HepG2 (cell line): ENCODE results near the gene ATP2C2. TPM values are rescaled to one million over a fixed set of nuclear protein-coding genes. Genes with fewer than 3 reads are reported as not detected.

Experiments
- ATAC-seq: fragments of 200-7000 bp; cut with Tn5 transposase; 3 replicates; pipeline ENCODE4 v1.9.1; 2020; ENCODE audit warnings: mild to moderate bottlenecking, moderate library complexity
- BruUV-seq: library from RNA; stranded (reverse); fragments of 400-500 nt; replicated peaks from 2 replicates; lab custom pipeline; 2021; lab: Mats Ljungman, UMichigan
- CTCF ChIA-PET: fragments of 300-600 bp; formaldehyde crosslinking; extraction: SDS; loops from one replicate; lab custom pipeline; 2021; ENCODE audit warnings: low total read pairs, inconsistent platforms, low intra/inter-chr PET ratio; lab: Yijun Ruan, JAX
- POLR2A ChIA-PET: fragments of 350-600 bp; sonication (Branson Sonifier 250); formaldehyde crosslinking; loops from one replicate; lab custom pipeline; 2020; ENCODE audit warnings: antibody characterized with exemption, inconsistent platforms; lab: Yijun Ruan, JAX
- DNase-seq: peaks from one replicate; pipeline ENCODE4 v3.0.0-alpha.2; 2015; ENCODE audit warnings: low spot score
- FAIRE-seq: peaks from 3 replicates; lab custom pipeline; 2011; peaks lifted over from hg19 to GRCh38; lab: Jason Lieb, UNC
- H2AFZ ChIP-seq: one replicate; pipeline ENCODE4 v1.6.1; 2011; ENCODE audit warnings: low read length, inconsistent platforms
- H3K27ac ChIP-seq: fragments of 300-600 bp; 3 replicates; pipeline ENCODE4 v1.8.0; 2011; ENCODE audit warnings: mixed run types, mild to moderate bottlenecking, mixed read lengths, low read length, inconsistent platforms; ENCODE audit not compliant: insufficient read depth; ENCODE audit errors: extremely low read length
- H3K27me3 ChIP-seq, 2 experiments: fragments of 200-600 bp in 1 of 2; 2 replicates in 1 of 2; 3 replicates in 1 of 2; pipeline versions ENCODE4 v1.6.0 to v1.8.0; 2011; ENCODE audit warnings: low read length in 2 of 2, mild to moderate bottlenecking in 2 of 2, moderate library complexity in 2 of 2, inconsistent platforms in 1 of 2; ENCODE audit not compliant: insufficient read depth in 2 of 2, control insufficient read depth in 1 of 2
- H3K36me3 ChIP-seq, 2 experiments: fragments of 200-600 bp in 1 of 2; replicated peaks in 1 of 2; 2 replicates in 1 of 2; 3 replicates in 1 of 2; pipeline versions ENCODE4 v1.5.1 to v1.8.0; 2011; ENCODE audit warnings: low read length in 2 of 2, inconsistent platforms in 1 of 2; ENCODE audit not compliant: insufficient read depth in 2 of 2, control insufficient read depth in 1 of 2
- H3K4me1 ChIP-seq: 2 replicates; pipeline ENCODE4 v1.5.1; 2012; ENCODE audit warnings: low read length, inconsistent platforms; ENCODE audit not compliant: insufficient read depth
- H3K4me2 ChIP-seq: 2 replicates; pipeline ENCODE4 v1.6.0; 2011; ENCODE audit warnings: low read depth, low read length, inconsistent platforms
- H3K4me3 ChIP-seq, 3 experiments: fragments of 200-600 bp in 1 of 3; sonication (generic), shearing (Covaris generic) in 1 of 3; replicated peaks in 1 of 3; 2 replicates each; pipeline ENCODE4 v1.5.1; 2011 to 2016; ENCODE audit warnings: low read length in 3 of 3, inconsistent platforms in 2 of 3, low read depth in 2 of 3, mild to moderate bottlenecking in 2 of 3, control low read depth in 1 of 3, mixed read lengths in 1 of 3; ENCODE audit not compliant: insufficient read depth in 1 of 3
- H3K79me2 ChIP-seq: one replicate; pipeline ENCODE4 v1.6.1; 2011; ENCODE audit warnings: low read length, inconsistent platforms; ENCODE audit not compliant: insufficient read depth
- H3K9ac ChIP-seq: 2 replicates; pipeline ENCODE4 v1.6.0; 2011; ENCODE audit warnings: mild to moderate bottlenecking, low read depth, low read length, inconsistent platforms; ENCODE audit not compliant: insufficient read depth
- H3K9me3 ChIP-seq: 2 replicates; pipeline ENCODE4 v1.5.1; 2012; ENCODE audit warnings: mild to moderate bottlenecking, low read length
- H4K20me1 ChIP-seq: 2 replicates; pipeline ENCODE4 v1.6.0; 2011; ENCODE audit warnings: inconsistent platforms, mild to moderate bottlenecking, low read length, moderate library complexity; ENCODE audit not compliant: insufficient read depth
- FOXO4 ChIP-seq: sonication (generic); formaldehyde crosslinking; conservative IDR thresholded peaks from 2 replicates; pipeline ENCODE4 v1.8.1; 2023; ENCODE audit warnings: missing genetic modification reagents
- ZNF674 ChIP-seq: sonication (generic); formaldehyde crosslinking; IDR thresholded peaks from 2 replicates; pipeline ENCODE4 v1.5.0; 2020; ENCODE audit warnings: low read depth, mild to moderate bottlenecking, missing genetic modification reagents
- WGBS: methylation state at CpG from one replicate; pipeline ENCODE4 v1.1.6; 2017; ENCODE audit warnings: low lambda C conversion rate; 5-methylcytosine and 5-hydroxymethylcytosine counted together
- in situ Hi-C: cut with HindIII; loops from 2 replicates; pipeline ENCODE4 v1.10.0; 2017; ENCODE audit warnings: low pct_unique_long_range_greater_than_20kb; ENCODE audit not compliant: extremely low pct_ligation_motif_present
- intact Hi-C: fragments of 100-400 bp; cut with micrococcal nuclease; formaldehyde crosslinking; loops from one replicate; pipeline ENCODE4 v1.10.0; 2022; ENCODE audit not compliant: unreplicated experiment
- polyA plus RNA-seq, 8 experiments: library from polyadenylated mRNA; depleted of rRNA in 3 of 8; stranded (reverse) in 7 of 8; unstranded in 1 of 8; fragments of >200 nt; fragmentation: Illumina TruSeq in 4 of 8; extraction: Trizol in 4 of 8; gene quantifications; 2 replicates each; pipeline versions ENCODE4 v1.2.1 to v1.2.3, GENCODE V29; 2011 to 2016; ENCODE audit warnings: low read depth in 4 of 8, missing spikeins in 1 of 8, mixed read lengths in 1 of 8; ENCODE audit not compliant: insufficient read depth in 1 of 8
- total RNA-seq, 5 experiments: library from RNA; depleted of rRNA; stranded (reverse); fragments of >200 nt; fragmentation: Illumina TruSeq; extraction: Trizol; gene quantifications; 2 replicates each; pipeline ENCODE4 v1.2.3, GENCODE V29; 2016; ENCODE audit warnings: low read depth in 1 of 5
- TF ChIP-seq, protein P1 (sequence below): fragments of 450-650 bp; IDR thresholded peaks from 2 replicates; pipeline ENCODE4 v1.6.1; 2016
- TF ChIP-seq, protein P2 (sequence below): sonication (generic); formaldehyde crosslinking; IDR thresholded peaks from 2 replicates; pipeline ENCODE4 v1.4.0; 2020; ENCODE audit warnings: missing genetic modification reagents, mild to moderate bottlenecking, borderline replicate concordance

The ATP2C2 gene
- total and polyA plus RNA-seq, 2 of the 13 experiments (the other 11 are each of a cell fraction or from before 2014, with no cell fraction given) = 0.07 TPM; not detected in 1

DNA sequence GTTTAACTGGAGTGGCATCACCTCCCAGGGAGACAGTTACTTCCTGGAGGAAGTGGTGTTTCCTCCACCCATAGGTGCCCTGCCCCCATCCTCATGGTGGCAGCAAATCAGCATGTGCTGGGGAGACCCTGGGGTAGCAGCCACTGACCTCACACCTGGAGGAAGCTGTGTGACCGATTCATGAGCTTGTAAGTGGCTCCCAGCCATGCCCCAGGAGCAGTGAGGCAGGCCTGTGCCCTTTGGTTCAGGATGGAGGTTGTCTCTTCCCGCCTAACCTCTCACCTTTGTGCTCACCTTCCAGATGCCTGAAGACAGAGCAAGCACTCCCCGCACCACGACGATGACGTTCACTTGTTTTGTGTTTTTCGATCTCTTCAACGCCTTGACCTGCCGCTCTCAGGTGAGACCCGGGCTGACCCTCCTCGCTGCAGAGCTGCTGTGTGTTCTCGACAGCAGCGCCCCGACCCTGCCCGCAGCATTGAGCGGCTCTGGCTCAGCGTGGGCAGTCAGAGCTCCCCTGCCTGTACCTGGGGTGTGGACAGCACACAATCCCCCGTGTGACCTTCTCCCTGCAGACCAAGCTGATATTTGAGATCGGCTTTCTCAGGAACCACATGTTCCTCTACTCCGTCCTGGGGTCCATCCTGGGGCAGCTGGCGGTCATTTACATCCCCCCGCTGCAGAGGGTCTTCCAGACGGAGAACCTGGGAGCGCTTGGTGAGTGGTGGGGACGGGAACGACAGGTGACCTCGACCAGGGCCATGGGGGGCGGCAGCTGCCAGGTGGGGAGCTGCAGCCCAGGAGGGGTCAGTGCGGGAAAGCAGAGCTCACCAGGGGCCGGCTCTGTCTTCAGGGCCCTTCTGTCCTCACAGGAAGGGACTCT, 93.3 kb downstream of the ATP2C2 start:
- ChIA-PET POLR2A (no interaction called here), CTCF (no interaction called here)
- ATAC-seq (no peak), DNase-seq (no peak), FAIRE-seq (no peak)
- Histone ChIP-seq H3K36me3 (no peaks in the 10 kb centered on the region; a peak in 1 of 5 replicates), H3K9me3 (peaks cover 6% of the 10 kb centered on the region), H3K79me2 (no peaks in the 10 kb centered on the region), H3K4me2 (no peak overlapping the region), H3K27ac (no peak overlapping the region), H3K4me1 (no peaks in the 10 kb centered on the region), H4K20me1 (no peaks in the 10 kb centered on the region), H2AFZ (no peak overlapping the region), H3K9ac (no peak overlapping the region), H3K27me3 (no peaks in the 10 kb centered on the region), H3K4me3 (no peak overlapping the region)
- in situ Hi-C loops = no loop called here
- TF ChIP-seq ZNF674 (CRISPR knock-in tag) (no peak), FOXO4 (0 out of 2 replicates have a peak, but pooled peaks have one; percentile 28)
- TF ChIP-seq, protein P1, sequence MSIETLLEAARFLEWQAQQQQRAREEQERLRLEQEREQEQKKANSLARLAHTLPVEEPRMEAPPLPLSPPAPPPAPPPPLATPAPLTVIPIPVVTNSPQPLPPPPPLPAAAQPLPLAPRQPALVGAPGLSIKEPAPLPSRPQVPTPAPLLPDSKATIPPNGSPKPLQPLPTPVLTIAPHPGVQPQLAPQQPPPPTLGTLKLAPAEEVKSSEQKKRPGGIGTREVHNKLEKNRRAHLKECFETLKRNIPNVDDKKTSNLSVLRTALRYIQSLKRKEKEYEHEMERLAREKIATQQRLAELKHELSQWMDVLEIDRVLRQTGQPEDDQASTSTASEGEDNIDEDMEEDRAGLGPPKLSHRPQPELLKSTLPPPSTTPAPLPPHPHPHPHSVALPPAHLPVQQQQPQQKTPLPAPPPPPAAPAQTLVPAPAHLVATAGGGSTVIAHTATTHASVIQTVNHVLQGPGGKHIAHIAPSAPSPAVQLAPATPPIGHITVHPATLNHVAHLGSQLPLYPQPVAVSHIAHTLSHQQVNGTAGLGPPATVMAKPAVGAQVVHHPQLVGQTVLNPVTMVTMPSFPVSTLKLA = peak; percentile 38; the same call in 1 of the 2 replicates
- TF ChIP-seq, protein P2, sequence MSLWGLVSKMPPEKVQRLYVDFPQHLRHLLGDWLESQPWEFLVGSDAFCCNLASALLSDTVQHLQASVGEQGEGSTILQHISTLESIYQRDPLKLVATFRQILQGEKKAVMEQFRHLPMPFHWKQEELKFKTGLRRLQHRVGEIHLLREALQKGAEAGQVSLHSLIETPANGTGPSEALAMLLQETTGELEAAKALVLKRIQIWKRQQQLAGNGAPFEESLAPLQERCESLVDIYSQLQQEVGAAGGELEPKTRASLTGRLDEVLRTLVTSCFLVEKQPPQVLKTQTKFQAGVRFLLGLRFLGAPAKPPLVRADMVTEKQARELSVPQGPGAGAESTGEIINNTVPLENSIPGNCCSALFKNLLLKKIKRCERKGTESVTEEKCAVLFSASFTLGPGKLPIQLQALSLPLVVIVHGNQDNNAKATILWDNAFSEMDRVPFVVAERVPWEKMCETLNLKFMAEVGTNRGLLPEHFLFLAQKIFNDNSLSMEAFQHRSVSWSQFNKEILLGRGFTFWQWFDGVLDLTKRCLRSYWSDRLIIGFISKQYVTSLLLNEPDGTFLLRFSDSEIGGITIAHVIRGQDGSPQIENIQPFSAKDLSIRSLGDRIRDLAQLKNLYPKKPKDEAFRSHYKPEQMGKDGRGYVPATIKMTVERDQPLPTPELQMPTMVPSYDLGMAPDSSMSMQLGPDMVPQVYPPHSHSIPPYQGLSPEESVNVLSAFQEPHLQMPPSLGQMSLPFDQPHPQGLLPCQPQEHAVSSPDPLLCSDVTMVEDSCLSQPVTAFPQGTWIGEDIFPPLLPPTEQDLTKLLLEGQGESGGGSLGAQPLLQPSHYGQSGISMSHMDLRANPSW (CRISPR knock-in tag) = no peak
- no TSS peak for BruUV-seq
- WGBS = 91% methylated on average over 30 of the region's 30 CpGs
- intact Hi-C loops = no loop called here
